Lung (tissue), 12 donors: ENCODE data around the gene DAZAP1. TPM values are rescaled to one million over a fixed set of nuclear protein-coding genes. Genes with fewer than 3 reads are reported as not detected.

ENCODE experiments used
- ATAC-seq: fragments of 200-7000 bp; cut with Tn5 transposase; one replicate; pipeline ENCODE4 v1.9.1; 2020; ENCODE audit warnings: moderate number of reproducible peaks; ENCODE audit not compliant: insufficient read depth, low FRiP score
- DNase-seq, 3 donors: peaks; one replicate each; pipeline ENCODE4 v3.0.0-alpha.2; 2013 to 2017
- H3K27ac ChIP-seq, 2 donors: one replicate each; pipeline ENCODE4 v1.5.1; 2013; ENCODE audit warnings: mild to moderate bottlenecking in 2 of 2, moderate library complexity in 2 of 2, control low read depth in 1 of 2, inconsistent platforms in 1 of 2, low read depth in 1 of 2, low read length in 1 of 2
- H3K27me3 ChIP-seq, 3 donors: one replicate each; pipeline ENCODE4 v1.5.1; 2013; ENCODE audit warnings: low read length in 2 of 3; ENCODE audit not compliant: control insufficient read depth in 3 of 3, insufficient read depth in 3 of 3
- H3K36me3 ChIP-seq, 4 donors: one replicate each; pipeline ENCODE4 v1.5.1; 2013; ENCODE audit warnings: low read length in 4 of 4, mild to moderate bottlenecking in 1 of 4, moderate library complexity in 1 of 4; ENCODE audit not compliant: control insufficient read depth in 4 of 4, insufficient read depth in 4 of 4
- H3K4me1 ChIP-seq, 5 donors: one replicate each; pipeline ENCODE4 v1.5.1; 2013; ENCODE audit warnings: low read length in 5 of 5, mild to moderate bottlenecking in 2 of 5, moderate library complexity in 1 of 5; ENCODE audit not compliant: control insufficient read depth in 5 of 5, insufficient read depth in 5 of 5
- H3K4me3 ChIP-seq: one replicate; pipeline ENCODE4 v1.5.1; 2013; ENCODE audit warnings: mild to moderate bottlenecking, control low read depth, moderate library complexity
- H3K9ac ChIP-seq, 2 donors: one replicate each; pipeline ENCODE4 v1.5.1; 2013; ENCODE audit warnings: low read length in 2 of 2, control low read depth in 1 of 2; ENCODE audit not compliant: insufficient read depth in 1 of 2
- H3K9me3 ChIP-seq, 4 donors: one replicate each; pipeline ENCODE4 v1.5.1; 2013; ENCODE audit warnings: low read length in 3 of 4, mild to moderate bottlenecking in 1 of 4, moderate library complexity in 1 of 4; ENCODE audit not compliant: control insufficient read depth in 4 of 4, insufficient read depth in 3 of 4
- WGBS, 2 donors: extraction: QIAGEN DNeasy Blood & Tissue Kit; methylation state at CpG; one replicate each; pipeline ENCODE4 v1.1.7; 2013; 5-methylcytosine and 5-hydroxymethylcytosine counted together
- polyA plus RNA-seq, 2 donors: library from polyadenylated mRNA; stranded (reverse); fragments of 200-250 nt; gene quantifications; one replicate each; pipeline ENCODE4 v1.2.1, GENCODE V29; 2013
- total RNA-seq, 2 donors: library from RNA; depleted of rRNA in 1 of 2; stranded (reverse); fragments of >200 nt in 1 of 2; gene quantifications; one replicate each; pipeline ENCODE4 v1.2.1, GENCODE V29; 2014 to 2021
- TF ChIP-seq, protein P1 (sequence below): IDR thresholded peaks from 2 replicates; pipeline ENCODE4 v1.5.1; 2012; ENCODE audit warnings: mild to moderate bottlenecking; ENCODE audit errors: control extremely low read depth, extremely low read depth
- donor health status: control.
- donor health status: control.
- donor health status: Bipolar disorder and iron deficiency.
- donor health status: healthy.
- donor health status: DM: yes; HTN: yes; CAD: no.

Gene DAZAP1
- total and polyA plus RNA-seq, 4 donors: 61.4 to 125 (median 80.1) TPM

DNA sequence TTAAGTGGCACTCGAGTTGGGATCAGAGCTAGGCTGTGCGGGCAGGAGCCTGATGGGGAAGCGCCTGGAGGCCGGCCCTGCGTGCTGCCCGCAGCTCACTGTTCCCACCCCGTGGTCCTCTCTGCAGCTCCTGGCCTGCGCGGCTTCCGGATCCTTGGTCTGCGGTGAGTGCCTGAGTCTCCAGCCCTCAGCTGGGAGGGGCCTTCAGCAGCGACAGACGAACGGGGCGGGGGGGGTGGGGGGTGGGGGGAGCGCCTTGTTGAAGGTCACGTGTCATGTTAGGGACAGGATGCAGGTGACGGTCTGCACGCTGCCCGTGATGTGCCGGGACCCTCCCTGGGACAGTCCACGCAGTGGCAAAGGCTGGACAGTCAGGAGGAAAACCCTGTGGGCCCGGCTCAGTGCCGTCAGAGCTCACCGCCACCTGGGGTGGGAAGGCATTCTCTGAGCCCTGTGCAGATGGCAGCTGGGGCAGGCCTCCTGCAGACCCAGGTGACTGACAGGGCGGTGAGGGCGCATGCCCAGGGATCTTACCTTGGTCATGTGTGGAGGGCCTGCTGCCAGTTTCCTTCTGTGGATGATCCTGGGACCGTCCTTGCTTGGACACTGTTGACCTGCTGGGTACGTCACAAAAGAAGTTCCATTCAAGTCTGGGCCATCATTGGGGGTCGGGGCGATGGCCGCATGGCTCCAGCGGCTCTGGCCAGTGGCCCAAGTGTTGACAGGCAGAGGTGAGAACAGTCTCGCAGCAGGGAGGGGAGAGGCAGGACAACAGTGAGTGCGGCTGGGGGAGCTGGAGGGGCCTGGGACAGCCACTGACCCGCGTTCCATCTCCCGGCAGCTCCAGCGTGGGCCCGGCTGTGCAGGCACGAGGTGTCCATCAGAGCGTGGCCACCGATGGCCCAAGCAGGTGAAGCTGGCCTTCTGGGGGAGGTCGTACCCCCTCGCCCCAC is 19.4 kb upstream of the DAZAP1 start:
- no peak overlapping the region for H3K9ac ChIP-seq
- WGBS, 2 donors: 88 to 89% methylated on average over 44 to 45 of the region's 45 CpGs

DNA sequence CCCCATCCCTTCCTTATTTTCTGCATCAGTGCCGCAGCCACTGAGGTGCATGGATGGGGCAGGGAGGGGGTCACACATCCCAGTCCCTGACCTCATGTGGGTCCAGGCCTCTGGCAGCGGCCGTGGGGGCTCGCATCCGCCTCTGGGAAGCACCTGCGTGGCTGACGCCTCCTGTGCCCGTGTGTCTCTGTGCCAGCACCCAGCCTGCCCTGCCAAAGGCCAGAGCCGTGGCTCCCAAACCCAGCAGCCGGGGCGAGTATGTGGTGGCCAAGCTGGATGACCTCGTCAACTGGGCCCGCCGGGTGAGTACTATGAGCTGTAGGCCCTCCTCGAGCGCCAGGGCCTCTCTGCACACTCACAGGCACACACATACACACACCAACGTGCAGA is 18.8 kb upstream of the DAZAP1 start:
- no peak overlapping the region for H3K4me3 ChIP-seq
- H3K9ac ChIP-seq: no peak overlapping the region
- H3K9me3 ChIP-seq: peaks cover 0 to 4% (median 0%) of the 10 kb centered on the region in 4 donors
- ATAC-seq (no peak), DNase-seq (no peak)
- TF ChIP-seq, protein P1, sequence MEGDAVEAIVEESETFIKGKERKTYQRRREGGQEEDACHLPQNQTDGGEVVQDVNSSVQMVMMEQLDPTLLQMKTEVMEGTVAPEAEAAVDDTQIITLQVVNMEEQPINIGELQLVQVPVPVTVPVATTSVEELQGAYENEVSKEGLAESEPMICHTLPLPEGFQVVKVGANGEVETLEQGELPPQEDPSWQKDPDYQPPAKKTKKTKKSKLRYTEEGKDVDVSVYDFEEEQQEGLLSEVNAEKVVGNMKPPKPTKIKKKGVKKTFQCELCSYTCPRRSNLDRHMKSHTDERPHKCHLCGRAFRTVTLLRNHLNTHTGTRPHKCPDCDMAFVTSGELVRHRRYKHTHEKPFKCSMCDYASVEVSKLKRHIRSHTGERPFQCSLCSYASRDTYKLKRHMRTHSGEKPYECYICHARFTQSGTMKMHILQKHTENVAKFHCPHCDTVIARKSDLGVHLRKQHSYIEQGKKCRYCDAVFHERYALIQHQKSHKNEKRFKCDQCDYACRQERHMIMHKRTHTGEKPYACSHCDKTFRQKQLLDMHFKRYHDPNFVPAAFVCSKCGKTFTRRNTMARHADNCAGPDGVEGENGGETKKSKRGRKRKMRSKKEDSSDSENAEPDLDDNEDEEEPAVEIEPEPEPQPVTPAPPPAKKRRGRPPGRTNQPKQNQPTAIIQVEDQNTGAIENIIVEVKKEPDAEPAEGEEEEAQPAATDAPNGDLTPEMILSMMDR: no peak
- no peaks in the 10 kb centered on the region for H3K27me3 ChIP-seq
- 94 to 96% methylated on average over 17 of the region's 17 CpGs for WGBS, 2 donors
- peaks cover 0 to 47% (median 15%) of the 10 kb centered on the region in 4 donors for H3K36me3 ChIP-seq
- no peak overlapping the region for H3K27ac ChIP-seq
- peaks cover 0 to 11% (median 0%) of the 10 kb centered on the region in 5 donors for H3K4me1 ChIP-seq

More for the DNA sequence above, 19.4 kb upstream of the DAZAP1 start:
- no peak for ATAC-seq
- Histone ChIP-seq H3K27me3 (no peaks in the 10 kb centered on the region), H3K36me3 (peaks cover 0 to 41% (median 14%) of the 10 kb centered on the region in 4 donors), H3K4me1 (peaks cover 0 to 11% (median 0%) of the 10 kb centered on the region in 5 donors), H3K4me3 (no peak overlapping the region), H3K9me3 (peaks cover 0 to 4% (median 0%) of the 10 kb centered on the region in 4 donors), H3K27ac (no peak overlapping the region)
- no peak for DNase-seq
- TF ChIP-seq, protein P1: no peak

DNA sequence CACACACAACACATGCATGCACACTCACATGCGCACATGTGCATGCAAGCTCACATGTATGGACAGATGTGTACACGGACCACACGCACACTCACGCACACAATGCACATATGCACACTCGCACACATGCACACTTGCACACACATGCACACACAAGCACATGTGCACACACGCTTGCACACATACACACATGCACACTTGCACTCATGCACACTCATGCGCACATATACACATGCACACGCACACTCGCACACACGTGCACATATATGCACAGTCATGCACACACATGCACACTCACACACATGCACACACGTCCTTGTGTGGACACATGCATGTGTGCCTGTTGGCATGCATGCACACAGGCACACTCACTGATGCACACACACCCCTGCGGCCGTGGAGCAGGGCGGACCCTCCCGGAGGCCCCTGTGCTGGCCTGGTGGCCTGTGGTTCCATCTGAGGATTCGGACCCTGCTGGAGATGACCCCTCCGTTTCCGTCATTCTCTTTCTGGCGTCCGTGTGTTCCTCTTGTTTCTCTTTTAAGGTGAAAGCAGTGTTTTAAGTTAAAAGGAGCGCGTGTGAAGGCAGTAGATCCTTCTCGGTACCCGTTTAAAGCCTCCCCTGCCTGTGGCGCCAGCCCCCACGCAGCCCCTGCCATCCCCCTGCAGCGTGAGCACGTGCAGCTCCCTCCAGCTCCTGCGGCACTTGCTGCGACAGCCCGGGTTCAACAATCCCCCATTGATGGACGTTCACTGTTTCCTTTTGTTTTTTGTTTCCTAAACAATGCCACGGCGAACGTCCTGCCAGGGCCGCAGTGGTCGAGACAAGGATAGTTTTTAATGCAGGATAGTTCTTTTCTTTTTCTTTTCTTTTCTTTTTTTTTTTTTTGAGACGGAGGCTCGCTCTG is 18.1 kb upstream of the DAZAP1 start:
- no peak overlapping the region for H3K4me3 ChIP-seq
- peaks cover 0 to 8% (median 0%) of the 10 kb centered on the region in 5 donors for H3K4me1 ChIP-seq
- H3K36me3 ChIP-seq: peaks cover 0 to 54% (median 16%) of the 10 kb centered on the region in 4 donors
- DNase-seq: no peak
- H3K27ac ChIP-seq: no peak overlapping the region
- H3K27me3 ChIP-seq: no peaks in the 10 kb centered on the region
- H3K9me3 ChIP-seq: peaks cover 0 to 4% (median 0%) of the 10 kb centered on the region in 4 donors
- ATAC-seq: no peak
- 92 to 93% methylated on average over 39 of the region's 39 CpGs for WGBS, 2 donors
- no peak overlapping the region for H3K9ac ChIP-seq
- TF ChIP-seq, protein P1: no peak
